ENCODE results near the gene FCHO1. TPM values are rescaled to one million over a fixed set of nuclear protein-coding genes. Genes with fewer than 3 reads are reported as not detected.

The FCHO1 gene
- total RNA-seq, 1 donor from 2014 or later = not detected

GRCh38 chr19:17737690-17738153, 13.6 kb upstream of the FCHO1 start:
- no peaks in the 10 kb centered on the region for H3K9me3 ChIP-seq
- H3K27me3 ChIP-seq = no peaks in the 10 kb centered on the region
- DNase-seq (ENCODE audit: low spot score in 2 of 2) = no peak
- no peak overlapping the region for H3K4me3 ChIP-seq
- H3K36me3 ChIP-seq = peaks cover 38 to 44% of the 10 kb centered on the region in 2 donors
- no peak overlapping the region for H3K27ac ChIP-seq
- TF ChIP-seq, protein P1, sequence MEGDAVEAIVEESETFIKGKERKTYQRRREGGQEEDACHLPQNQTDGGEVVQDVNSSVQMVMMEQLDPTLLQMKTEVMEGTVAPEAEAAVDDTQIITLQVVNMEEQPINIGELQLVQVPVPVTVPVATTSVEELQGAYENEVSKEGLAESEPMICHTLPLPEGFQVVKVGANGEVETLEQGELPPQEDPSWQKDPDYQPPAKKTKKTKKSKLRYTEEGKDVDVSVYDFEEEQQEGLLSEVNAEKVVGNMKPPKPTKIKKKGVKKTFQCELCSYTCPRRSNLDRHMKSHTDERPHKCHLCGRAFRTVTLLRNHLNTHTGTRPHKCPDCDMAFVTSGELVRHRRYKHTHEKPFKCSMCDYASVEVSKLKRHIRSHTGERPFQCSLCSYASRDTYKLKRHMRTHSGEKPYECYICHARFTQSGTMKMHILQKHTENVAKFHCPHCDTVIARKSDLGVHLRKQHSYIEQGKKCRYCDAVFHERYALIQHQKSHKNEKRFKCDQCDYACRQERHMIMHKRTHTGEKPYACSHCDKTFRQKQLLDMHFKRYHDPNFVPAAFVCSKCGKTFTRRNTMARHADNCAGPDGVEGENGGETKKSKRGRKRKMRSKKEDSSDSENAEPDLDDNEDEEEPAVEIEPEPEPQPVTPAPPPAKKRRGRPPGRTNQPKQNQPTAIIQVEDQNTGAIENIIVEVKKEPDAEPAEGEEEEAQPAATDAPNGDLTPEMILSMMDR (IDR thresholded peaks at IDR 0.05) = no peak
- no peaks in the 10 kb centered on the region for H3K4me1 ChIP-seq
- intact Hi-C loops (cut with DNase I) = no loop called here

DNA sequence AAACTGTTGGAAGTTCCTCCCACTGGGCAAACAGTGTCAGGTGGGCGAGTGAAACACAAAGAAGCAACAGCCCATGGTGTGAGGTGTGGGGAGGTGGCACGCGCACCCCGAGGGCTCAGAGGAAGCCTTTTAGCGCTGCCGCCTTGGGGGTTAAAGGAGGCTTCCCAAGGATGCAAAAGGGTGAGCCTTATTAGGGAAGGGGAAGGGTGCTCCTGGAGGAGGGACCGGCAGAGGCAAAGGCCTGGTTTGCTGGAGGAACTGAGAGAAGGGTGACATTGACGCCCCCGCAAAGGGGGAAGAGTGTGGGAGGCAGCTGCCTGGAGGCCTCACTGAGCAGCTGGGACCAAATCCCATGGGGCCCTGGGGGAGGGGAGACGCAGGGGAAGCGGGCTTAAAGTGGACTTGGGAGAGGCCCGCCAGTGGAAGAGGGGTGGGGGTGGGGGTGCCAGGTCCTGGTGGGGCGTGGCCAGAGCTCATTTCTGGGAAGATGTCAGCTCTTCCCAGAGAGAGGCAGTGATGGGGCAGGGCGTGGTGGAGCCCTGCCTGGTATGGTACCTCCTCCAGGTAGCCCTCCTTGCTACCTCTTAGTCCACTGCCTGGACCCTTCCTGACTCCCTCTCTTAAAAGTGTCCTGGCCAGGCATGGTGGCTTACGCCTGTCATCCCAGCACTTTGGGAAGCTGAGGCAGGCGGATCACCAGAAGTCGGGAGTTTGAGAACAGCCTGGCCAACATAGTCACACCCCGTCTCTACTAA, 12.0 kb upstream of the FCHO1 start:
- no peak overlapping the region for H3K4me3 ChIP-seq
- intact Hi-C loops (cut with DNase I) = no loop called here
- H3K36me3 ChIP-seq = peaks cover 24 to 28% of the 10 kb centered on the region in 2 donors
- no peaks in the 10 kb centered on the region for H3K9me3 ChIP-seq
- no peak overlapping the region for H3K27ac ChIP-seq
- DNase-seq (ENCODE audit: low spot score in 2 of 2) = no peak
- H3K27me3 ChIP-seq = no peaks in the 10 kb centered on the region
- TF ChIP-seq, protein P1 (IDR thresholded peaks at IDR 0.05) = no peak
- no peaks in the 10 kb centered on the region for H3K4me1 ChIP-seq

- H3K36me3 ChIP-seq = peaks cover 2 to 8% of the 10 kb centered on the region in 2 donors
- intact Hi-C loops (cut with DNase I) = no loop called here
- no peaks in the 10 kb centered on the region for H3K27me3 ChIP-seq
- TF ChIP-seq, protein P1 (IDR thresholded peaks at IDR 0.05) = no peak
- no peak overlapping the region for H3K4me3 ChIP-seq
- H3K4me1 ChIP-seq = no peaks in the 10 kb centered on the region
- no peak for DNase-seq (ENCODE audit: low spot score in 2 of 2)
- H3K27ac ChIP-seq = no peak overlapping the region
- H3K9me3 ChIP-seq = no peaks in the 10 kb centered on the region
Observed at GRCh38 chr19:17741456-17741855, 9.8 kb upstream of the FCHO1 start.

- no peaks in the 10 kb centered on the region for H3K9me3 ChIP-seq
- no peaks in the 10 kb centered on the region for H3K36me3 ChIP-seq
- no peak for DNase-seq (ENCODE audit: low spot score in 2 of 2)
- intact Hi-C loops (cut with DNase I) = no loop called here
- H3K27me3 ChIP-seq = no peaks in the 10 kb centered on the region
- no peak overlapping the region for H3K4me3 ChIP-seq
- no peak overlapping the region for H3K27ac ChIP-seq
- H3K4me1 ChIP-seq = peaks cover 0 to 5% of the 10 kb centered on the region in 2 donors
- TF ChIP-seq, protein P1 (IDR thresholded peaks at IDR 0.05) = no peak
Observed at GRCh38 chr19:17743874-17744580, 7.2 kb upstream of the FCHO1 start.

- intact Hi-C loops (cut with DNase I) = loop anchor here (5.0 kb wide), 1 partner anchor 190 kb away; the partner anchor contains the start of gene COLGALT1
- no peak overlapping the region for H3K27ac ChIP-seq
- peak overlapping the region; percentile 44 to 64 for H3K4me3 ChIP-seq
- H3K9me3 ChIP-seq = no peaks in the 10 kb centered on the region
- H3K27me3 ChIP-seq = no peaks in the 10 kb centered on the region
- TF ChIP-seq, protein P1 (IDR thresholded peaks at IDR 0.05) = no peak
- H3K36me3 ChIP-seq = no peaks in the 10 kb centered on the region
- peak; percentile 78 to 95 for DNase-seq (ENCODE audit: low spot score in 2 of 2)
- peaks cover 0 to 5% of the 10 kb centered on the region in 2 donors for H3K4me1 ChIP-seq
Observed at GRCh38 chr19:17747205-17748098, 3.8 kb upstream of the FCHO1 start.

Measured in ascending aorta (tissue), 2 donors.